GM18508 (cell line): Measurements from ENCODE around the gene FBXL22.

Source experiments
- ATAC-seq: cut with Tn5 transposase; IDR thresholded peaks from one replicate; pipeline ENCODE4 v1.9.1; 2021; ENCODE audit warnings: moderate number of reproducible peaks; ENCODE audit not compliant: insufficient read depth, unreplicated experiment

Gene FBXL22

GRCh38 chr15:63588826-63589225, 8.4 kb upstream of the FBXL22 start:
- no peak for ATAC-seq

DNA sequence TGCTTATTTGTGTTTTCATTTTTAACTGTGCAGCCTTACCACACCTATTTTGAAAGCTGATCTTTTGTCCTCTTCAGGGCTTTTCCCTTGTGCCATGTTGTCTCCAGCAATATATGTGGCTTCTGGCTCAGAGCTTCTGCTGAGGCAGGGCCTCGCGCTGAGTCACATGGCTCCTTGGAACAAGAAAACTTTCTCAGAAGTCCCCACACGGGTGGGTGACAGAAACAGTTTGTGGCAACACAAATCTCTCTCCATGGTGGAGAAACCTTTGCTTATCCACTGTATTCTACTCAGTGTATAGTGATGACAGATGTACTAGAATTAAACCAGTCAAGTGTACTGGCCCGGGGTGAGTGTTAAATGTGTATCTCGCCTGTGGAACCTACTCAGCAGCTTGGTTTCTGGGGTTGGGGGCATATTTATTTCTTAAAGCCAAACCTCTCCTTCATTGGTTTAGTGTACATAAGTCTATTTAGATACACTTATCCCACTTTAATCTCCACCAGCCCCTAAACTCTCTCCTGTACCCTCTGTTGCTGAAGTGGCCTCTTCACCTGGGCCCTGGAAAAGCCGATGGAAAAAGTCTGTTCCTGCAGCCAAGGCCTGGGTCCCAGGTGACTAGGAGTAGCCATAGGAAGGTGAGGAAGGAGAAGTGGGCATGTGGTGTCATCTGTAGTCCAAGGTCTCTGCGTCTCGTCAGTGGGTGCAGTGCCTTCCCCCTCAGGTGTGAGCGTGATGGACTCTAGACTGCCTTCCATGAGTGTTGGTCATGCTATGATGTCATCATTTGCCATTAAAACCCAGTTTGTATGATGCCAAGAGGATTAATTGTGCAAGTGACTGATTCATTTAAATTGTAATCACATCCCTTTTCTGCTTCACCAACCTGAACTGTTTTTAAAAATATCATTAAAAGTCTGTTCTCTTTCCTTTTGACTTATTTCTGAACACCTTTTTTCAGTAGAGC, 3.2 kb upstream of the FBXL22 start:
- ATAC-seq: no peak

DNA sequence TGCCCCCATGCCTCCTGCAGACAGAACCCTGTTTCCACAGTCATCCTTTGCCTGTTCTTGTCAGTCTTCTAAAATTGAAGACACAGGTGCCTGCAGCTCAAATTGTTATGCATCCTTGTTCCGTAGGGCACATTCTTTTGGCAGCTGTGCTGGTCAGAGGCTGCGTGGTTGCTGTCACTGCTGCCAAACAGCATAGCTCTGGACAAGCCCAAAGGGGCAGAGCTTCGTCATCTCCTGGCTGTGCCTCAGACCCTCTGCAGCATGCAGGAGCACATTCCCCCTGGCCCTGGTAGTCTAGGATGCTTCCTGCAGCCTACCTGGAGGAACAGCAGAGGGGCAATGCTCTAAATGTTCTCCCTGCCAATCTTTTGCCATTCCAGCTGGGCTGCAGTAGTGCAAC, 2.1 kb upstream of the FBXL22 start:
- no peak for ATAC-seq

- ATAC-seq: no peak
Observed at GRCh38 chr15:63595688-63596087, 1.5 kb upstream of the FBXL22 start.

- no peak for ATAC-seq
Observed at GRCh38 chr15:63596676-63597037, 530 bp upstream of the FBXL22 start.

DNA sequence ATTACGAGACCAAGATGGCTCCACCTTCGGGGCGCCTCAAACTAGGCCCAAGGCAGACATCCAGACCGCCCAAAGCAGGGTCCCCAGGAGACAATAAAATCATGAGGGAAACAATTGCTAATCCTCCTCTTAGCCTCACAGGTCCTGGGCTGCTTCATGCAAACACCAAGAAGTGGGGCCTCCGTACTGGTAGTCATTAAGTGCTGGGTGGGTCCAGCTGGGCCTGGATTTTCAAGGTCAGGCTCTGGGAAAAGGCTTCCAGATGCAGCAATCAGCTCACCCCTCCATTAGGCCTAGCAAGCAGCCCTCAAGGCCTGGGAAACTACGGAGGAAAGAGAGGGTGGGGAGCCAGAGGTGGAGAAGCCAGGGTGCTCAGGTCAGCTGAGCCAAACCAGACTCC, 634 bp downstream of the FBXL22 start:
- ATAC-seq: no peak

GRCh38 chr15:63598473-63599400, 1.6 kb downstream of the FBXL22 start:
- ATAC-seq: no peak

GRCh38 chr15:63599401-63600000, 2.3 kb downstream of the FBXL22 start:
- no peak for ATAC-seq

DNA sequence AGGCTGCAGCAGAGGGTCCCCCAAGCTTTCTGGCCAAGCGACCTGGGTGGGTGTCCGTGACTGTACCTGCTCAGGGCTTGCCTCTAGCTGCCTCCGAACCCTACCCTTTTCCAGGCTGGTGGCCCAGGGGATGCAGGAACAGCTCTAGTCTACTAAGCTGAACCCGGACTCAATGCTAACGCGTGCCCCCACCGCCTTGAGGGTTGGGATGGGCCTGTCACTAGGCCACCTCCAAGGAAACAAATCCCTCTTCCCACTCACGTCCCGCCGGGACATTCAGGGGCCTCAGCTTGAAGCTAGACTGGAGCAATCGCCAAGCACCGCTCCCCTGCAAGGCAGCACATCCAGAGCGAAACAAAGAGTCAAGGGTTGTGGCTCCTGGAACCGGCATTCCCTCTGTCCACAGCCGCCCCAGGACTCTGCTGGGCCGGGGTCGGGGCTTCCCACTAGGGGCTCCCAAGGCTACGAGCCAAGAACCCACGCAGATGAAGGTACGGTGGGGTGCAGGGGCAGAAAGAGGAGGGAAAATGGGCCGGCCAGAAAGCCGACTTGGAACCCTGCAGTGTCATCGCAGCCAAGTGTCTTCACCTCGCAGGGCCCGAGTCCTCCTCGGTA, 2.9 kb downstream of the FBXL22 start:
- ATAC-seq: no peak

- peak; percentile 33 for ATAC-seq
Observed at GRCh38 chr15:63600616-63601025, 3.4 kb downstream of the FBXL22 start.

DNA sequence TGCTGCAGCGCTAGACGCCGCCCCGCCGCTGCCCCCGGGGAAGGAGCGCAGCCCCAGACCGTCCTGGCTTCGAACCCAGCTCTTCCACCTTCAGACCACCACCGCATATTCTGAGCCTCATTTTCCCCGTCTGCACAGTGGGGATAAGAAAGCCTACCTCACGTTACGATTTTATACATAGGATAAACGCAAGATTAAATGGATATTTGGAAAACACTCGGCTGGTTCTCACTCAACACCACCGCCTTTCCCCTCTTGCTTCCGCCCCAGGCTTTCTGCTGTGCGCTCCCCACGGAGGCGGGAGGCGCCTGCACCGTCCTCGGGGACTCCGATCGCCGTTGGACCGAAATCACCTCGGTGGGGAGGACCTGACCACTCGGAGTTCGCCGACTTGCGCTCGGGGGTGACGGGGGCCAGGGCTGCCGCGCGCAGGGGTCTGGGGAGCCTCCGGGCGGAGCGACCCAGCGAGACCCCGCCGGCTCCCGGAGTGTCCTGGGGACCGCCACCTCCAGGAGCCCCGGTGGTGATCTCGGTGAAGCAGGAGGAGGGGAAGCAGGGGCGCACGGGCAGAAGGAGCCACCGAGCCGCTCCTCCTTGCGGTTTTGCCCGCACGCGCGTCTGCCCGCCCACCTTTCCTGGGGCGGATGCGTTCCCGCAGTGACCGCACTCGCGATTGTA, 4.0 kb downstream of the FBXL22 start:
- no peak for ATAC-seq

DNA sequence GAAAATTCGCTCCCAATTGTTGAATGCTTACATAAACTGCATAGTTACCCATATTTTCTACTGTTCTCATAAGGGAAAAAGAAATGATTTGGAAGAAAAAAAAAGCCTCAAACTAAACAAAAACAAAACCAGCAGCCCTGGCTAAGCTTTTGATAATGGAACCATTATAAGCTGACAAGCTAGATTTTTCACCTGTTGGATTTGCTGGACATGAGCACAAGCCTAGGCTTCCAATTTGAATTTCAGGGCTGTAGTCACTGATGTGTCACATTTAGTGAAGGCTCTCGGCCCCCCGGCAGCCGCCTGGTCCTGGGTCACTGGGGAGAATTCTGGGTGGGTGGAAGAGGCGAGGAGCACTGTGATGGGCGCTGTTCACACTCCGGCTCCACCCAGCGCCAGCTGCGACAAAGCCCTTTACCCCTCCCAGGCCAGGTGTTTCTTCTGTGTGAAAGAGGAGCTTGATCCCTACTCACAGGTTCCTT, 4.6 kb downstream of the FBXL22 start:
- ATAC-seq: no peak

DNA sequence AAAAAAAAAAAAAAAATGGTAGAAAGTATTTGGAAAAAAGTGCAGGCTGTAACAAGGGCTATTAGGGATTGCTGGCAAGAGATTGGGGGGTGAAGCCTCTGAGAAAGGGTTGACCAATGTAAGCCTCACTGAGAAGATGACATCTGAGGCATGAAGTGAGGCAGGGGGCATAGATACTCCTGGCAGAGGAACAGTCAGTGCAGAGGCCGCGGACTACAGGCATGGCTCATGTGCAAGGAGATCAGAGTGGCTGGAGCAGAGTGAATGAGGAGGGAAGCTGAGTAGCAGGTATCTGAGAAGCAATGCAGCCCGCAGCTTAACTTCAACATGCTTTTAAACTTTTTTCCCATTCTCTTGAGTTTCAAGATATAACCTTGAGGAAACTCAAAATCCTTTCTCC, 5.4 kb downstream of the FBXL22 start:
- no peak for ATAC-seq

GRCh38 chr15:63603516-63603915, 6.3 kb downstream of the FBXL22 start:
- no peak for ATAC-seq

- ATAC-seq: no peak
Observed at GRCh38 chr15:63604281-63604680, 7.1 kb downstream of the FBXL22 start.

- ATAC-seq: no peak
Observed at GRCh38 chr15:63605036-63605435, 7.8 kb downstream of the FBXL22 start.

- no peak for ATAC-seq
Observed at GRCh38 chr15:63605816-63606215, 8.6 kb downstream of the FBXL22 start.

GRCh38 chr15:63606308-63606707, 9.1 kb downstream of the FBXL22 start:
- no peak for ATAC-seq

DNA sequence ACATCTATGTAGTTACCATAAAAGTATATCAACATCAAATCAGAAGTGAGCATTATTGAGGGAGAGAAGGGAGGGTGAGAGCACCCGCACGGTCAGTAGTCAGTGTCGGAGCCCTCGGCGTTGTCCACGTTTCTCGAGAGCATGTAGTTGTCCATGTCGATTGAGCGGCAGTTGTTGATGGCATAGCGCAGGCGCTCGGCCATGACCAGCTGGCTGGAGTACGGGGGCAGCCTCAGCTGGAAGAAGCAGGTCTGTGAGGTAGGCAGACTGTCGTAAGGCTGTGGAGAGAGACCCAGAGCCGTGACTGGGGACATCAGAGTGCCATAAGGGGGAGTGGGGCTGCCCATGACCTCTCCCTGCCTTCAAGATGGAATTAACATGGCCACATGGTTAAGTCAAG, 11.8 kb downstream of the FBXL22 start:
- no peak for ATAC-seq

DNA sequence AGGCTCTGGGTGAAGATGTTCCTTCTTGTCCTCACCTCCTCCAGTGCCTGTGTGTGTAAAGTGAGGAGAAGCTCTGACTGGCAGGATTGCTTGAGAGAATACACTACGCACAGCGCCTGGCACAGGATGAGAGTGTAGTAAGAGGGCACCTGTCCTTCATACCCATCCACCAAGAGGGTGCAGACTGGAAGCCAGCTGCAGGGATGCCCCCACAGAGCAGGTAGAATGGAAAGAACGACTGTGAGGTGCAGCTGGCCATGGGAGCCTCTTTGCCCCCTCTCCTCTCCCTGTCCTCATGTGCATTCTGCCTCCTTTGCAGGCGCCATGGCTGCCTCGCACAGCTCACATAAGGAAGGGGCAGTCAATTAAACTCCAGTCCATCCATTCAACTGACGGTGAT, 12.3 kb downstream of the FBXL22 start:
- ATAC-seq: no peak
